HG03378 (cell line): ENCODE data around the gene COL9A3.

Experiments used
- ATAC-seq: cut with Tn5 transposase; IDR thresholded peaks from one replicate; pipeline ENCODE4 v1.9.1; 2021; ENCODE audit warnings: mild to moderate bottlenecking, moderate library complexity; ENCODE audit not compliant: unreplicated experiment

The COL9A3 gene

DNA sequence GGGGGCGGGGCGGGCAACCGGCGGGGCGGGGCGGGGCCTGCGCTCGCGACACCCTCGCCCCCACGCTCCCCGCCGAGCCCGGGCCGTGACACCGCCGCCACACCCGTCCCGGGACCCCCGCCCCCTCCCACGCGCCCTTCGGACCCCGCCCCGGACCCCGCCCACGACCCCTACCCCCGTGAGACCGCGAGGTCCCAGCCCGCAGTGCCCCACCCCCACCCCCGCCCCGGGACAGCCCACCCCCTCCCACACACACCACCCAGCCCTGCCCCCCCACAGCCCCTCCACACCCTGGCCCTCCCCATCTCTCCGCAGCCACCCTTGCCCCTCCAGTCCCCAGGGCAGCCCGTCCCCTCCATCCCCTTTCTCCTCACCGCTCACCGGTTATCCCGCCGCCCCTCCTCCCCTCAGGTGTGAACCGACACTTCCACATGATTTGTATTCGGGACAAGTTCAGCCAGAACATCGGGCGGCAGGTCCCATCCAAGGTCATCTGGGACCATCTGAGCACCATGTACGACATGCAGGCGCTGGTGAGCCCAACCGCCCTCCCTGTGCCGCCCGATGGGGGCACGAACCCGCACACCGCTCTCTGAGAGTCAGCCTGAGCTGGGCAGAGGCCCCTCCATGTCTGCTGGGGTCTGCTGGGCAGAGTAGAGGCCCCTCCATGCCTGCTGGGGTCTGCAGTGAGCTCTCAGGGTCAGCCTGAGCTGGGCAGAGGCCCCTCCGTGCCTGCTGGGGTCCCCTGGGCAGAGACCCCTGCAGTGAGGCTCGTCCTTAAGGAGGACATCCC is 20.0 kb upstream of the COL9A3 start:
- ATAC-seq, result no peak

DNA sequence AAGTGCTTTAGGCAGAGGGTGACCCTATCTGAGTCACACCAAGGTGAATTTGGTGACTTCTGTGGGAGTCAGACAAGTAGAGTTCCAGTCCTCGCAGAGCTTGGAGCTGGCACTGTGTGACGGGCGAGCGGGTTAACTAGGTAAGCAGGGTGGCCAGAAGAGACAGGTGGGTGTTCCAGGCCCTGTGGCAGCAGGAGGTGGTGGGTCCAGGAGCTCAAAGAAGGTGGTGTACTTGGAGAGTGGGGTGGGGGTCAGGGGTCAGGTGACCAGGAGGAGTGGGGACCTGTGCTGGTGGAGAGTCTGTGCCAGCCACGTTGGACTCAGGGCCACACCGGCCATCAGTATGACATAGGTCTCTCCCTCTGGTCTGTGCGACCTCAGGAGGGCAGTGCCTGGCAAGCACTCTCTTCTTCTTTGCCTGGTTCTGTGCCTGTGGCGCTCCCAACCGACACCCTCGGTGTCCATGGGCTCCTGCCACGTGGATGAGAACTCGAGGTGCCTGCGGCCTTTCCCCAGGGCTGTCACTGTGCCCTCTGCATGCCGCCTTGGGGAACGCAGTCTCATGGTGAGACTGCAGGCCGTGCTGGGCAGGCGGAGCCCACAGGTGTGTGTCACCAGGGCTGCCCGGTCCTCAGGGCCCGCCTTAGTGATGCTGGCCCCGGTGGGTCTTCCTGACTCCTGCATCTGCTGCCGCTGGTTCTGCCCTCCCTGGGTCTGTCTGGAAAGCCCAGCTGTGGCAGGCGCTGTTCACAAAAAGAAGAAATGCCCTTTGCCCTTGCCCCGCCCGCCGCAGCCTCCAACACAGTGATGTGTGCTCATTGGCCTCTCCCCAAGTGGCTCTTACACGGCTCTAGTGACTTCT is 18.9 kb upstream of the COL9A3 start:
- no peak for ATAC-seq

DNA sequence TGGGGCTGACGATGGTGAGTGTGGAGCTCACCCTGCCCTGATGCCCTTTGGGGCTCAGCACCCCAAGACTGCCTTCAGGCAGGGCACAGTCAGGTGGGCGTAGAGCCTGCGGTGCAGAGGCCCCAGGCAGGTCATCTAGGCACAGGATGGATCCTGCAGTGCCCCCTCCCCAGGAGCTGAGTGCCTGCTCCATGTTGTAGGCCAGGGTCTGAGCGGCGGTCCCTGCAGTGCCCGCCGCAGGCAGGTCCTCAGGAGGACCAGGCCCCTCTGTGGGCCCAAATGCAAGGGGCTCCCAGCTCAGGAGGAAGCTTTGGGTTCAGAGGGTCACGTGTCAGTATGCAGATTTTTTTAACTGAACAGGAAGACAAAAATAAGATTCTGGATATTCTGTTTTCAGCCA is 17.8 kb upstream of the COL9A3 start:
- no peak for ATAC-seq

DNA sequence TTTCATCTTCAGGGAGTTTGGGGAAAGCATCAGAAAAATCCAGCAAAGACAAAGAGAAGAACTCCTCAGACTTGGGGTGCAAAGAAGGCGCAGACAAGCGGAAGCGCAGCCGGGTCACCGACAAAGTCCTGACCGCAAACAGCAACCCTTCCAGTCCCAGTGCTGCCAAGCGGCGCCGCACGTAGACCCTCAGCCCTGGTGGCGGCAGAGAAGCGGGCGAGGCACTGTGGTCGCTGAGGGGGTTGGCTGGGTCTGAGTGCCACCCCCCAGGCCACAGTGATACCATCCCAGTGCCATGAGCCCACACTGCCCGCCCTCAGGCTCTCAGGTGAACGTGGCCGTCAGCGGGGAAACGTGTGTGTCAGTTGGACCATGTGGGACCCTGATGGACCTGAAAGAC is 17.4 kb upstream of the COL9A3 start:
- ATAC-seq, result no peak

DNA sequence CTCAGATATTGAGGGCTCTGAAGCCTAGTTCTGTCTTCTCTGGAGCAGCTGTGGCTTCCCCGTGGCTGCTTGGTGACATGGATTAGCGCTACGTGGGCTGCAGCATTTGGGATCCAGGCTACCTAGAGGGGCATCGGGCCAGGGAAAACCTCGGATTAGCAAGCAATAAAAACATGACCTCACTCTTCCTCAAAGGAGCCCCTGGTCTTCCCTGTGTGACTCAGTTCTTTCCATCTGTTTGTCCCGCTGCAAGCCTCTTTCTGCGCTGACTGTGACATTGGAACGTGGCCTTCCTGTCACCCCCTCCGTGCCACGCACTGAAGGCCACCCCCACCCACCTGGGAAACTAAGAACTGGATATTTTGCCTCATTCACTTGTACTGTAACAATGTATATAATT is 17.0 kb upstream of the COL9A3 start:
- no peak for ATAC-seq

DNA sequence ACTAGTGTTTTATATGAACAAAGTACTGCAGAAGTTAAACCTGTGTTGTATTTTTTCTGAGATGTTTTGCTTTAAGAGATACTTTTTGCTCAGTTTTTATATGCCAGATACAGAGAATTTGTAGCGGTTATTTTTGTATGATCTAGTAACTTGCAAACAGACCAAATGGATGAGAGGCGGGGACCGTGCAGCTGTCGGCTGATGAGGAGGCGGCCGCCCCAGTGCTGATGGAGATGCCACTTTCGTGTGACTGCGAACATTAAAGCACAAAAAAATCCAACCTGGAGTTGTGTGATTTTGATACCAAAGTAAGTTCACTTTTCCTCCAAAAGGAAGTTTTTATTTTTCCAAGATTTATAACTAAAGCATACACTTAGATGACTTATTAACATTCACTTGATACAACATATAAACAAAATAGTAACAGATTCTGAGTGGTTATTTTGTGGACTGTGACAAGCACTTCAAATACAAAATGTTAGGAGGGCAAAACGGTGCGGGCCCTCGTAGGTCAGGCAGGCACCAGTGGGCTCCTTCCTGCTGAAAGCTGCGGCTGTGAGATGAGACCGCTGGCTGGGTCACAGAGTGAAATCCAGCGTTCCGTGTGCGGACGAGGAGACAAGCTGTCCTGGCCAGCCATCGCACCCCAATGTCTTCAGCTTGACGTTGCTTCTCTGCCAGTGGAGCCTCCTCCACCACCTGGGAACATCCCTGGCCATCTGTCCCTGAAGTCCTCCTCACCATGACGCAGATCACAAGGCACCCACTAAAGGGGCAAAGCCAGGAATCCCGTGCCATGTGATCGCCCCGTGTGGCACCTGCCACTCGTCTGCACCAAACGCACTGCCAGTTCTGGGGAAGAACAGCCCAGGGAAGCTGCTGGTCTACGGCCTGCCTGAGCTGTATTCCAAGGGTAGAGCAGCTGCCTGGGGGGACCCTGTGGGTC is 16.3 kb upstream of the COL9A3 start:
- ATAC-seq, result no peak

DNA sequence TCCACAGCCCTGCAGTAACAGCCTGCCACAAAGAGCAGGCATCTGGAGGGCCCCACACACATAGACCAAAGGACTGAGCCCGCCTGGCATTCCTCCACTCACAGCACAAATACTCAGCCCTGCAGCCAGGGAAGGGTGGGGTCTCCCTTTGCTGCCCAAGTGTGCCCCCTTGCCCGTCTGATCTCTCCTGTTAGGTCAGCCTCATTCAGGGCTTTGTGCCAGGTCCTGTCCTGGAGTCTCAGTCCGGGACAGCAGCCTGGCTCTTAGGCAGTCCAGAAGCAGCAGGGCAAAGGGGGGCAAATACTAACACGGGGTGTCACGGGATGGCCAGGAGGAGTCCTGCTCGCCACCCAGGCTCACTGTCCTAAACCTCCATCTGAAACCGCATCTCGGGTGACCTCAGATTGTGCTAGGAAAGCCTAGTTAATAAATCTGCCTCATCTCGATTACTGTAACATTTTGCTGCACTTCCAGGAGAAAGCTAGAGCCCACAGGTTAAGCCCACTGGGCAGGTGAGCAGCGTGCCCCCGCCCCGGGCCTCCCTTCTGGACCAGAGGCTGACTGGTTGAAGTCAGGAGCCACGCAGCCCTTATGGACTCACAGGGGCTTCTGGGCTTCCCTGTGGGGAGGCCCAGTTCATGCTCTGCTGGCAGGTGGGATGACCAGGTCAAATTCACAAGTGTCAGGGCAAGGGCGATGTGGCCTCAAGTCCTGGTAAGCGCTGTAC is 15.4 kb upstream of the COL9A3 start:
- no peak for ATAC-seq

DNA sequence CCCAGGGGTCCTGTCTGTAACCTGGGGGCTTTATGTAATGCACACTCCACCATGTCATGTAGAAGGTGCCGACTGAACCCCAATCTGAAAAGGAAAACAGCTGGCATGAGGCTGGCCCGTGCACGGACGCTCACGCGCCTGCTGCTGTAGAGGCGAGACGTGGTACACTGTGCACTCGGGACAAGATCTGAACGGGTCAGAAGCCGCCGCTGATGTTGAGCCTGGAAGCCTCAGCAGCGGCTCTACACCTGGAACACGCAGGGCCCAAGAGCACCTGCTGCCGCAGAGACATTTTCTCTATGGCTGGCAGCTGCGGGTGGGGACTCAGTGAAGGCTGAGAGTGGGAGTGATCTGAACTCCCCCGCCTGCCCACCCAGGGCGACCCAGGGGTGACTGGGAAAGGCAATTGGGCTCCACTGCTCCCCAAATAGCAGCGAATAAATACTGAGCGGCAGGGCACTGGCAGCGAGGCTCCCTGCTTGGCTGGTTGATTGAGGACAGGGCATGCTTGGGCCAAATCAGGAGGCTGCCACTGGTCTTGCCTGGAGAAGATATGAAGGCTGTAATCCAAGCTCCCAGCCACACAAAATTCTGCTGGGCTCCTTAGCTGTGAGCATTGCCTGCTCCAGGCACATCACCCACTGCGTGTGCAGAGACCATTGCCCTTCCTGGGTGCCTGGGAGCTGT is 14.7 kb upstream of the COL9A3 start:
- no peak for ATAC-seq

DNA sequence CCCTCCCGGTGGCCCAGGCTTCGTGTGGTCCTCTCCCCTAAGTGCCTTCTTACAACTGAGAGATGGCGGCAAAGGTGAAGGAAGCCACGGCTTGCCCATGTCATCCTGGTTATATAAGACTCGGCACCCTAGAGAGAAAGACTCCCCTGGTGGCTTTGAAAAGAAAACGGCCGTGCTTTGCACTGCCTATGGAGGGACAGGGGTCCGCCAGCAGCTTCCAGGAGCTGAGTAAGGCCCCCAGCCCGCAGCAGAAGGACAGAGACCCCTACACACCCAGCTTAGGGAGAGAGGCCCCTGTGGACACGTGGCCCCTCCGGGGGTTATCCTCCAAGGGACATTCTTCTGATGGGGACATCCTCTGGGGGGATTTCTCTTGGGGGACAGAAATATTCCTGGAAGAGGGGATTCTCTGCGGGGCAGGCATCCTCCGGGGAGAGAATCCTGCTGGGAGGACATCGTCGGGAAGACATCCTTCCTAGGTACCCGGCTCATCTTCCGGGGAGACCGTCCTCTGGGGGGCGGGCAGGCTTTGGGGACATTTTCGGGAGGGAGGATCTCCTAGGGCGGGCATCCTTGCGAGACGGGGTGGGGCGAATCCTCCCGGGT is 12.7 kb upstream of the COL9A3 start:
- no peak for ATAC-seq

DNA sequence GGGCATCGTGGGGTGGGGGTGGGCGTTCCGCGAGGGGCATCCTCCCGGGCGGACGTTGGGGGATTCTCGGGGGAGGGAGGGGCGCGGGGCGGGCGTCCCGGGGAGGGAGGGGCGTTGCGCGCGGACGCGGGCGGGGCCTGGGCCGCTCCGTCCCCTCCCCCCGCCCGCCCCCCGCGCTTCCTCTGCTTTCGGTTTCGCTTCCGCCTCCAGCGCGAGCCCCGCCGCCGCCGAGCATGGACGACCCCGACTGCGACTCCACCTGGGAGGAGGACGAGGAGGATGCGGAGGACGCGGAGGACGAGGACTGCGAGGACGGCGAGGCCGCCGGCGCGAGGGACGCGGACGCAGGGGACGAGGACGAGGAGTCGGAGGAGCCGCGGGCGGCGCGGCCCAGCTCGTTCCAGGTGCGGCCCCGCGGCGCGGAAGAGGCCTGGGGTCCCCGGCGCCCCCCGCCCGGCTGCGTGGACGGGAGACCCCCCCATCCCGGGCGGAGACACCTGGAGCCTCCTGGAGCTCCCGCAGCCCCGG is 12.2 kb upstream of the COL9A3 start, which contains the start of gene OGFR:
TSS of gene OGFR (plus strand) at position 209 of the 528 bp plus-strand sequence. CDS start at position 234, 25 bp downstream.
- ATAC-seq, result no peak

DNA sequence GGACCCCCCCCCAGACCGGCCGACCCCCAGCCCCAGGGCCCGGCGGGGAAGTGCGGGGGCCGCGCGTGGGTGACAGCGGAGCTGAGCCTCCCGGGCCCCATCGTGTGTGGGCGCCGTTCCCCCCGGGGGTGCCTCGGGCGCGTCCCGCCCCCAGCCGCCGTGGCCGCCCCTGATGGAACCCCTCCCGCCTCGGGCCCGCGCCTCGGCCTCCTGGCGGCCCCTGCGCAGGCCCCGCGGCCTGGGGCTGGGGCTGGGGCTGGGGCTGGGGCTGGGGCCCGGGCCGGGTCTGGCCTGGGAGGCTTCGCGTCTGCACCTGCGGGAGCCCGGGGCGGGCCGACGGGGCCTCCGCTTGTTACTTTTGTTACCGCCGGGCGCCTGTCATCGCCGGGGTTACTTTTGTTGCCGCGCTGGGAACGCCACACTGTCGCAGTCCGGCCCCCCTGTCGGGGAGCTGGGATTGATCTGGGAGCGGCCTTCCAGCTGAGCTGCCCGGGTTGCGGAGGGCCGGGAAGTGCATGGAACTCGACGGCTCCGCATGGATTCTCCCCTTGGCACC is 11.6 kb upstream of the COL9A3 start:
- ATAC-seq, result no peak

DNA sequence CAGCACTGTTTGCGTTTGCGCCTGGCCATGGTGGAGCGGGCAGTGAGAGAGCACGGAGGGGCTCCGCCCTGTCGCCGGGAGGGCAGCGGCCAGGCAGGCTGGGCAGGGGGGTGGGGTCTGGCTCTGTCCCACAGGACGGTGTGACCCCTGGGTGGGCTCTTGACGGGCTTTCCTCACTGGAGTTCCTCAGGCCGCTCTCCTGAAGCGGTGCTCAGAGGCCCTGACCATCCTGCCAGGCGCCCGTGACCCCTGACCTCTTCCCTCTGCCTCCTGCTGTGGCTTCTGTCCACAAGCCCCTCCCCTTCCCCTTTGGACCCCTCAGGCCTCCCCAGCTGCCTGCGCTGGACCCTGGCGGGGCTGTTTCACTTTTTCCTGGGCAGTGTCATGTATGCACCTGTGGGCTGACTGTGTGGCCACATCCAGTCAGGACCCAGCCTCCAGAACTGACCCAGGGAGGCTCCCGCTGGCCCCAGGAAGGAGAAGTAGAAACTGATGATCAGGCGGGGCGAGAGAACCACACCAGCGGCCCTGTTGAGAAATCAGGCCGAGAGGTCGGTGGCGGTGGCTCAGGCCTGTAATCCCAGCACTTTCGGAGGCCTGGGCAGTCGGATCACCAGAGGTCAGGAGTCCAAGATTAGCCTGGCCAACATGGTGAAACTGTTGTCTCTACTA is 11.0 kb upstream of the COL9A3 start:
- no peak for ATAC-seq

DNA sequence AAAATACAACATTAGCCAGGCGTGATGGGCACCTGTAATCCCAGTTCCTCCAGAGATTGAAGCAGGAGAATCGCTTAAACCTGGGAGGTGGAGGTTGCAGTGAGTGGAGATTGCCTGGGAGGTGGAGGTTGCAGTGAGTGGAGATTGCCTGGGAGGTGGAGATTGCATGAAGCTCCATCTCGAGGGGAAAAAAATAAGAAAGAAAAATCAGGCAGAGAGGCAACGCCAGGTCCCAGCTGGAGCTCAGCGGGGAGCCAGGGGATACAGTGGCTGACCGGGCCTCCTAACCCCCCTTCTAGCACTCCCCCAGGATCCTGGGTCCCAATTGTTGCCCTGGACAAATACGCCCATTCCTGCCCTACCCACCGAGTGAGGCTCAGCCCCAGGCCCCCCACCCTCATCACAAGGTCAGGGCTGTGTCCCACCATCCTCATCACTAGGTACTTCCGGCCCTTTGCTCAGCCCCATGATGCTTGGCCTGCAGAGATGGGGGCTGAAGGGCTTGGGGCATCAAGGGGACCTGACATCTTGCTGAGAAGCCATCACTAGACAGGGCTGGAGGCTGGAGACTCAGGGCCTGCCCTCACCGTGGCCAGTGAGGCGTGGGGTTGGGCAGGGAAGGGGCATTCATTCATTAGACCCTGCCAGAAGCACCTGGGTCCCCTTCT is 10.3 kb upstream of the COL9A3 start:
- no peak for ATAC-seq

DNA sequence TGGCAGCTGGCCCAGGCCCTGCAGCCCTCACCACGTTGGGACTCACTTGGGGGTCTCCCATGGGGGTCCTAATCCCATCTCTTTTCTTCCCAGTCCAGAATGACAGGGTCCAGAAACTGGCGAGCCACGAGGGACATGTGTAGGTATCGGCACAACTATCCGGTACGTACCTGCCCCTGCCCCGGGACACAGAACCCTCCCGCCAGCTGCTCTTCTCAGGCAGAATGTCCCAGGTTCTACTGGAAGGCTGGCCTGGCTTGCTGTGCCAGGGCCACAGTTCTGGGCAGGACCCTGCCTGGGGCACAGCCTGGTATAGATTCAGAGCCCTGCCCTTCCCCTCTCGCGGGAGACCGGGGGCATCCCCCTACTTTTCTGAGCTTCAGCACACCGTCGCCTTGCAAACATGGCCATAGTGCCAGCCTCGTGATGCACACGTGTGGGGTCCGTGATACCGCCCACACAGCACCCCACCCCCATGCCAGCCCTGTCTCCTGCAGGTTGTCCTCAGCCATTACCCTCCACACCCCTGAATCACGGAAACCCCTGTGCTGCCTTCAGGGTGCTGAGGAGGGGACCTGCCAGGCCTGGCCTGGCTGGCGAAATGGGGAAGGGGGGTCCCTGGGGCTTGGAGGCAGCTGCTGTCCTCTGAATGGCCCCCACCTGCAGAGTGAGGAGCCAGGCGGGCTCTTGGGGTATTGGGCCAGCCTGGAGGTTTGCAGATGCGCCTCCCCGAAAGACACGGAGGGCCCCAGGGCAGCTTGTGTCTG is 9.2 kb upstream of the COL9A3 start:
- ATAC-seq, result no peak

DNA sequence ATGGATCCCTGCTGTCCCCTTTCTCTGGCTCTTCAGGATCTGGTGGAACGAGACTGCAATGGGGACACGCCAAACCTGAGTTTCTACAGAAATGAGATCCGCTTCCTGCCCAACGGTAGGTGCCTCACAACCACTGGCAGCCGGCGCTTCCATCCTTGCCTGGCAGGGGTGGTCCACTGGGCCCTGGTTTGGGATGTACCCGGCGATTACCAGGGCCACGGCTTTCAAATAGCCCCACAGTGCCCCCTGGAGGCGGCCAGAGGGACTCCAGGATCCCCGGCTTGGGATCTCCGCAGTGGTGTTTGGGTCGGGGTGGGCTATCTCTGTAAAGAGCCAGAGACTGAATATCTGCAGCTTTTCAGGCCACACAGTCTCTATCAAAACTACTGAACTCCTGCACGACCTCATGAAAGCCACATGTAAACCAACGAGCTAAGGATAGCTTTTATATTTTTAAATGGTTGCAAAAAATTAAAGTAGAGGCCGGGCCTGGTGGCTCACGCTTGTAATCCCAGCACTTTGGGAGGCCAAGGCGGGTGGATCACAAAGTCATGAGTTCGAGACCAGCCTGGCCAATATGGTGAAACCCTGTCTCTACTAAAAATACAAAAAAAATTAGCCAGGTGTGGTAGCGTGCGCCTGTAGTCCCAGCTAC is 8.5 kb upstream of the COL9A3 start:
- ATAC-seq, result no peak
